ENCODE measurements around the gene MDH1.

Gene MDH1

DNA sequence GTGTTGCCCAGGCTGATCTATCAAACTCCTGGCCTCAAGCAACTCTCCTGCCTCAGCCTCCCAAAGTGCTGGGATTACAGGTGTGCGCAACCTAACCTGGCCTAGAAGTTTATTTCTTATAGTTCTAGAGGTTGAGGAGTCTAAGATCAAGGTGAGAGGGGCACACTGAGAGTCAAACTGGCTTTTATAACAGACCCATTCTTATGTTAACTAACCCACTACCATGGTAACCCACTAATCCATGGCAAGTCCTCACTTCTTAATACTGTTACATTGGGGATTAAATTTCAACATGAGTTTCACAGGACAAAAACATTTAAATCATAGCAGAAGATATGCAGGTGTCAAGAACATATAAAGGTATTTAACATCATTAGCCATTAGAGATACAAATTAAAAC lies 50.6 kb downstream of the MDH1 start:
- no peak for DNase-seq

DNA sequence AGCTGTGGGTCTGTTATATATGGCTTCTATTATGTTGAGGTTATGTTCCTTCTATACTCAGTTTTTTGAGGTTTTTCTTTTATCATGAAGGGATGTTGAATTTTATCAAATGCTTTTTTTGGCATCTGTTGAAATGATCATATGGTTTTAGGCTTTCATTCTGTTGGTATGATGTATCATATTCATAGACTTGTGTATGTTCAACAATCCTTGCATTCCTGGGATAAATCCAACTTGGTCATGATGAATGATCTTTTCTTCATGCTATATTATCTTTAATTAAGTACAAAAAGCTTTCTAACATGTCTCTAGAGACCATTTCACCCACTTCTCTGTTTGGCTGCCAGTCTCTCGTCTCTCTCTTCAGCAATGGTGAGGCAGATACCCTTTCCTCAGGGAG lies 54.2 kb downstream of the MDH1 start:
- DNase-seq, result no peak

DNA sequence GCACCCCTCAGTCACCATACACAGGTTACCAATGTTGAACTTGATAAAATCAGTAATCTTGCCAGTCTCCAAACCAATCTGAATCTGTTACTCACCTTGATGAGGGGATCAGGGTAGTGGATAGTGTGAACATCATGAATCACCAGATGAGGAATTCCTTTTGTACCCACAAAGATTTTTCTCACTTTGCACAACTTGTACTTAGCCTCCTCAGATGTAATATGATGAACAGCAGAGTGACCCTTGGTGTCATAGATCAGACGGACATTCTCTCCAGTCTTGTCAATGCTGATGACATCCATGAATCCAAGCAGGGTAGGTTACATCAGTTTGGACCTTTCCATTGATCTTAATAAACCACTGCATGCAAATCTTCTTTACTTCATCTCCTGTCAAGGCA lies 54.7 kb downstream of the MDH1 start:
- no peak for DNase-seq

DNA sequence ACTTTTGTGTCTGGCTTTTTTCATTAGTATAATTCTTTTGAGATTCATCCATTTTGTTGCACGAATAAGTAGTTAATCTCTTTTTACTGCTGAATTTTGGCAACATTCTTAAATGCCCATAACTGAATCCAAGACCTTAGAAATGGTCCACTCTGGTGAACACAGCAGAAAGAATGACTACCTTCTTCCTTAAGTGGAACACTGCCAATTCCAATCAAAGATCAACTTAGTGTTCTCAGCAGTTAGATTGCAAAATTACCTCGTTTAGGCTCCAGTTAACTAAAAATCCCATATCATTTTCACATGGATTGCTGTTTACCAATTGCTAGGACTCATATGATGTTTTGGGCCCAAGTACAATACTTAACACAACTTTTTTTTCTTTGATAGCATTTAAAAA lies 59.9 kb downstream of the MDH1 start:
- no peak for DNase-seq

DNA sequence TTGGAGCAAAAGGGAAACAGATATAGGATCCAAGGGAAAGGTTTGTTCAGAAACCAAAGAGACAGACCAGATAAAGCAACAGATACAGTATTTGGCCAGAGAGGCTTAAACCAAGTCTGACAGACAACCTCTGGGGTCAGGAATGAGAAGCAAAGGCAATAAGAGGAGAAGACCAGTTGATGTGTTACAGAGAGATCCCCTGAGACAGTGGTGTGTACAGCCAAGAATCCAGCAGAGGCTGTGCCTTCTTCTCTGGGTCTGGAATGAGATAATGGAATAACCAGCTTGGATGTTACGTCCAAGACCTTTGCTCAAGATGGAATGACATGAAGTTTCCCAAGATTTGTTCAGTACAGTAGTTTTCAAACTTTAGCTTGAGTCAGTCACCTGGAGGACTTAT lies 61.1 kb downstream of the MDH1 start:
- DNase-seq, result no peak

DNA sequence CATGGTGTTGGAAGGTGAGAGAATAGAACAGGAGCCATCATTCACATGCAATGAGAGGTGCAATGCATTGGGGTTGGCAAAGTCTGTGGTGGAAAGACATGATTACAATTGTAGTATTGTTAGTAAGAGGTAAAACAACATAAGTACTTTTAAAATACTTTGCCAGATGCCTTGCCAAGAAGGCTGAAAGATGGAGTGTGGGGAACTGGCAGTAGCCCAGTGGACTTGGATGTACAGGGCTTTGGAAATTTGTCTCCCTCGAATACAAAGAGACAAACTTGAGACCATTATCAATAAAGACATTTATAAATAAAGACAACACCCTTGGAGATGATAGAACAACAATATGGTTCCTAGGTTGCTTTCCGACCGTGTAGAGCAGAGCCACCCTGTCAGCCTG lies 62.0 kb downstream of the MDH1 start:
- DNase-seq, result no peak

DNA sequence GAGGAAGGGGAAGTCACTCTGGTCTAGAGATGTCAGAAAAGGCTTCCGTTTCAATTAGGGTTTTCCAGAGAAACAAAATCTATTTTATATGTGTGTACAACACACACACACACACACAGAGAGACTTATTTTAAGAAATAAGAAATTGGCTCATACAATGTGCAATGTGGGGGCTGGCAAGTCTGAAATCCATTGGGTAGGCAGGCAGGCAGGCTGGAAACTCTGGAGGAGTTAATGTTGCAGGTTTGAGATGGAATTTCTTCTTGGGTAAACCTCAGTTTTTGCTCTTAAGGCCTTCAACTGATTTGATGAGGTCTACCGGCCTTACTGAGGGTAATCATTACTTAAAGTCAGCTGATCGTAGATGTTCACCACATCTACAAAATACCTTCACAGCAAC lies 62.6 kb downstream of the MDH1 start:
- DNase-seq, result no peak

DNA sequence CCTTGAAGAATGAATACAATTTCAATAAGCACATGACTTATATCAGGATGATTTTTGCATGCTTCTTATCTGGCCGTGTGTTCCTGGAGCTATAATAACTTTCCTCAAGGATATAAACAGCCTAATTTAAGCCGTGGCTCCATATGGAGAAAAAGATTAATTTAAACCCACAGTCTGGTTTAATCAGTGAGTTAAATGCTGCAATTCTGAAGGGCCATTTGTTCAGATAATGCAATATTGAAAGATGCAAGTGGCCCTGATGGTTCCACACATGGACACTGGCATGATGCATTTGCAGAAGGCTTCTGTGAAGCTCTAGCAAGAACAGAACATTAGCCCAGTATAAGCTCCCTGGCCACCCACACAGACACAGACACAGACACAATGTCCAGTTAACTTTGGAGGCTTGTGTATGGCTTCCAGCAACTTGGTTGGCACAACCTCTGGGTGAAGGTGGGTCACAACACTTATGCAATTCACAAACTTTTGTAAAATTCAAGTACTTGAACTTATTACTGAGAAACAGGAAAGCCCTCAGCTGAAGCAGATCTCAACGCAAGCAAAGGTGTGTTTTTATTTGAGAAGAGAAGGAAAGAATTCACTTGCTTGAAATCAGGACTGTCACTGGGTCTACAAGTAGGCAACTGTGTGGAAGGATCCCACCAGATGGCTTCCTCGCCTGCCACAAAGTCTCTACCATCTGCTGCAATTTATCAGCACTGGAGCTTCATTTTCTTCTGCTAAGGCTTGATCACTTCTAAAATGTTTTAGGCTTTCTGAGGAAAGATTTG lies 63.3 kb downstream of the MDH1 start:
- DNase-seq, result no peak

DNA sequence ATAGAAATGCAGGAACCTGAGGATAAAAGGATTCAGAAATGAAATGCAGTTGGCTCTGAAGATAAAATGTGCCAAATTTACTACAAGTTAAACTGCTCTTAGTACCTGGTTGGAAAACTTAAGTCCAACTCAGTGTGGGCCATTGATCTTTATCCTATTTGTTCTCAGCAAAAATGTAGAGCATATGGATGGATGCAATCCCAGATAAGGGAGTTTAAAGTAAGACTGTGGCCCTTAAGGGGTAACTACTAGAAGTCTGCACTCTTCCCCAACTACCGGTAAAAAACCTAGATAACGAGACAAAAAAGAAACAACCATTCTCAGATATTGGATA lies 63.9 kb downstream of the MDH1 start:
- DNase-seq, result no peak

DNA sequence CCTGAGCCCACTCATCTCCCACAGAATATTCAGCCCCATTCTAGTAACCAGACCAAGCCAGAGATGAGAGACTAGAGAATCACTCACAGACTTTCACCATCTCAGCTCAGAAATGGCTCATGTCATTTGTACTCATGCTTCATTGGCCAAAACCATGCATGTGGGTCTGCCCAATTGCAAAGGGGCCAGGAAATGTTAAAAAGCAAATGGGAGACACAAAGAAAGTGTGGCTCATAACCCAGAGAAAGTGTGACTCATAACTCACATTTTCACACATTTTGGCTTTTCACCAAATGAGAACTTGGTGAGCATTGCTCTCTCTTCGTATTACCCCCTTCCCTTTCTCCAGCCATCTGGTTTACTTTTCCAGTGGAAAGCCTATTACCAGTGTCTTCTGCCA lies 66.2 kb downstream of the MDH1 start:
- no peak for DNase-seq

Data from activated naive CD4-positive, alpha-beta T cell treated with Interleukin-2 at 50 U/mL for 16 hours (primary cell).